Testis (tissue), 2 donors: ENCODE data around the gene OR52I2.

Source experiments
- CTCF ChIP-seq, 3 experiments: fragments of 450-650 bp in 2 of 3; fragments of 200-600 bp in 1 of 3; sonication (generic) in 1 of 3; IDR thresholded peaks; one replicate each; pipeline ENCODE4 v1.5.1; 2016 to 2019; ENCODE audit warnings: antibody characterized with exemption in 3 of 3, mild to moderate bottlenecking in 2 of 3, moderate library complexity in 1 of 3
- POLR2A ChIP-seq: fragments of 450-650 bp; IDR thresholded peaks from one replicate; pipeline ENCODE4 v1.6.1; 2017; ENCODE audit warnings: antibody characterized with exemption, mild to moderate bottlenecking, moderate library complexity

DNA sequence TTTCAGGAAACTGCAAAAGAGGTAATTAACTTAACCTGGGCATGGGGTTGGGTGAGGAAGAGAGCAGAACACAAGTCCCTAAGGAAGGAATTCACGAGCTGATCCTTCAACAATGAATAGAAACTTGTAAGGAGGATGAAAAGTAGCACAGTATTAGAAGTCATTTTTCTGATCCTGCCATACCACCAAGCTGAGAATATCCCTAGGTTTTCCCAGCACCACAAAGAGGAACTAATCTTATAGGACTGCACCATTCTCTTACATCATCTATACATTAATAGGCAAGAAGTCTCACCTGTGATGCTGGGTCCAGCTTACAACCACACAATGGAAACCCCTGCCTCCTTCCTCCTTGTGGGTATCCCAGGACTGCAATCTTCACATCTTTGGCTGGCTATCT lies 12.2 kb downstream of the OR52I2 start, which contains the start of gene OR52I1:
- TF ChIP-seq CTCF (IDR thresholded peaks at IDR 0.05) = no peak
- TF ChIP-seq POLR2A = no peak
